Colon (tissue), 2 donors: ENCODE results near the gene COL26A1.
"Not testable (repeated sequence)": the region's sequence is repeated elsewhere in the genome, so short reads cannot be mapped to it uniquely, and the experiment has no call there.

ENCODE experiments used
- FAIRE-seq: peaks from 2 replicates; lab custom pipeline; 2012; peaks lifted over from hg19 to GRCh38; lab: Jason Lieb, UNC
- donor health status: control.
- donor health status: control.

Gene COL26A1

DNA sequence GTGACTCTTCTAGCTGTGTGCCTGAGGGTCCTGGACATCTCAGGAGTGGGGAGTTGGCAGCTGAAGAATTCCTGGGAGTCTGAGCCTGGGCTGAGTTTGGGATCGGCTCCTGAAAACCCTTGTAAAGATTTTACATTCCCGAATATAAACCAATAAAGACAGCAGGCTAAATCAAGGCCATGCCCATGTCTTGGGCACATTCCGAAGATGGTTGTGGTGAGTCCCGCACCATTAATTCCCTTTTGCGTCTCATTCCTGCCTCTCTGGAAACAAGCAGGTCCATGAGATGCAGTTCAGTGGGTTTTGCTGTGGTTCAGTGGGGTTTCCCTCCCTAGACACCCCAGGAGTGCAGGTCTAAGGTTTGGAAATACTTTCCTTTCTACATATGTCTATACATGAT is 90.9 kb downstream of the COL26A1 start:
- FAIRE-seq, result no peak

DNA sequence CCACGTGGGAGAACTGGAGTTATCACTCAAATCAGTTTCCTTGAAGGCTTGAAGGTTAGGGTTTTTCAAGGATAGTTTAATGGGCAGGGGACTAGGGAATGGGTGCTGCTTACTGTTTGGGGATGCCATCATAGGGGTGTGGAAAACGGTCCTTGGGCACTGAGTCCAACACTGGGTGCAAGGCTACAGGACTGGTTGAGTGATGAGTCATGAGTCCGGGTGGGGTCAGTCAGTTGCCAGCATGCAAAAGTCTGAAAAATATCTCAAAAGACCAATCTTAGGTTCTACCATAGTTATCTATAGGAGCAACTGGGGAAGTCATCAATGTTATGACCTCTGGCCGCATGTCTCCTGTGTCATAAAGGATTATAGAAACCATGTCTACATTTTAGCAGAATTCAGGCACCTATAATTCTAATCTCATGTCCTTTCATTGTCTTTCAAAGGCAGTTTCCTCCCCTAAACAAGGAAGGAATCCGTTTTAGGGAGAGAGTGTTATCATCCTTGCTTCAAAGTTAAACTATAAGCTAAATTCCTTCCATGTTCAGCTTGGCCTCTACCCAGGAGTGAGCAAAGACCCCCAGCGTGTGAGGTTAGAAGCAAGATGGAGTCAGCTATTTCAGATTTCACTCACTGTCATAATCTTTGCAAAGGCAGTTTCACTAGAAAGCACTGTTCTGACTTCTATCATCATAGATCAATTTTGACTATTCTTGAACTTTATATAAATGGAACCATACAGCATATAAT is 94.5 kb downstream of the COL26A1 start:
- FAIRE-seq, result no peak

DNA sequence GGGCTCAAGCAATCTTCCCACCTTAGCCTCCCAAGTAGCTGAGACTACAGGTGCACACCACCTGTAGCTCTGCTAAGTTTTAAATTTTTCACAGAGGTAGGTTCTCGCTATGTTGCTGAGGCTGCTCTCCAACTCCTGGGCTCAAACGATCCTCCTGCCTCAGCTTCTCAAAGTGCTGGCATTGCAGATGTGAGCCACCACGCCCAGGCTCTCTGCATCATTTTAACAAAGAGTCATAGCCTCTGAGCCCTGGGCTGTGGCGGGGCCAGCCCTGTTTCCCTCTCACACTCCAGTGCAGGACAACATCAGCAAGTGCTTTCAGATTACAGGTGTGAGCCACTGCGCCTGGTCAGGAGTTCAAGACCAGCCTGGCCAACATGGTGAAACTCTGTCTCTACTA is 102.5 kb downstream of the COL26A1 start:
- FAIRE-seq, result no peak

DNA sequence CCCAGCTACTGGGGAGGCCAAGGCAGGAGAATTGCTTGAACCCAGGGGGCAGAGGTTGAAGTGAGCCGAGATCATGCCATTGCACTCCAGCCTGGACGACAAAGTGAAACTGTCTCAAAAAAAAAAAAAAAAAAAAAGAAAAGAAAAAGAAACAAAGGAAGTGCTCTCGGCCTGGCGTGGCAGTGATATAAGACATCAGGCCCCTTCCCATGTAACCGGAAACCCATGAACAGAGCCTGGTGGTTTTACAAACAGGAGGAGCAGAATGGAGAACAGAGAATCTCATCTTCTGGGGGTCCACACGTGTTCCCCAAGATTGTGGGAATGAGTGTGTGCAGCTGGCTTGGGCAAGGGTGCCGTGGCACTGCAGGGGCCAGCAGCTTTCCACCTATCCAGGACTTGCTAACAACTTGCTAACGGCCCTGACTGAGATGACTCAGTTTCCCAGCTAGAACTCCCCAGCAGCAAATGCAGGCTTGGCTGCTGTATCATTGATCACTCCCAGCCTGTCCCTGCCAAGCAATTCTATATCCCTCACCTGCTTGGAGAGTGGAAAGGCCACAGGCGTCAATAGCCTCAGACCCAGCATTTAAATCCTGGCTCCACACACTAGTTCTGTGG is 103.0 kb downstream of the COL26A1 start:
- FAIRE-seq, result no peak

DNA sequence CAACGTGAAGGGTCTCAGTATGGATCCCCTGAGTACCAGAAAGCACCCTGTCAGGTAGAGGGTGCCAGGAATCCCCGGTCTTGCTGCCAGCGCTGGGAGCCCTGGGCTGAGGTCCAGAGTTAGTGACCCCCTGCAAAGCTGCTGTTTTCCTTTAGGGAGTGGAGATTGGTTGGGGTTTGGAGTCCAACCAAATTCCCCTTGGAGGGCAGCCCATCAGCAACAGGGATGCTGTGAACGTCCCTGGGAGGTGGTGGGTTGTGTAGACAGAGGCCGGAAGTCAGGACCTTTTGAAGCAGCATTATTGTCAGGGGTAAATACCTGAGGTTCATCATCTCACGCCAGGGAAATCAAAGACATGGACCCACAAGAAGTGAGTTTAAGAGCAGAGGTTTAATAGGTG is 104.2 kb downstream of the COL26A1 start:
- no peak for FAIRE-seq

DNA sequence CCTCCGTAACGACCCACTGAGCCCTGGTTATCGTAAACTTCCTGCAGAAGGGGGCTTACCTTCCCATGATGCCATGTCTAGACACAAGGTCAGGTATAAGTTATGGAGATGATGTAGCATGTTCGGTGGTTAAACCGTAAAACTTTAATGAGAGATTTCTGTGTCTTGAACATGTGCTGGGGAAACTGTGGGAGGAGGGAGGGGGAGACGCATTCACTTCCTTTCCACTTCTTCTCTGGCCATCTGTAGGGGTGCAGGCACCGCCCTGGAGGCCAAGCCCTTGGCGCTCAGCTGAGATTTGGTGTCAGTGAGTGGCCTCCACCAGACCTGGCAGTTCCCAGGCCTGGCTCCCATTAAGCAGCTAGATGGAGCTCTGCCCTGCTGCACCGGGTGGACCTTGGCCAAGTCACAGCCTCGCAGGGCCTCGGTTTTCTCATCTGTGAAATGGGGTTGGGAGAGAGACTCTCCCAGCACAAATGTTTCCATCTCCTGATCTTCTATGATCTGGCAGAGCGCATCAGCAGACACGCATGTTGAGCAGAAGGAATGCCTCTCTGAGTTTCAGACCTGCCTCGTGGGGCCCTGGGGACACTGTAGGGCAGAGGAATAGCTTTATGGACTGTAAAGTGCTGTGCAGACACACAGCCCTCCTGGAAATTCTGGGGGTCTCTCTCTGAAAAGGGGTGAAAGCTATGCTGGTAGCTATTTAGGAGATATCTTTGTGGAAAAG is 106.0 kb downstream of the COL26A1 start:
- FAIRE-seq, result no peak

DNA sequence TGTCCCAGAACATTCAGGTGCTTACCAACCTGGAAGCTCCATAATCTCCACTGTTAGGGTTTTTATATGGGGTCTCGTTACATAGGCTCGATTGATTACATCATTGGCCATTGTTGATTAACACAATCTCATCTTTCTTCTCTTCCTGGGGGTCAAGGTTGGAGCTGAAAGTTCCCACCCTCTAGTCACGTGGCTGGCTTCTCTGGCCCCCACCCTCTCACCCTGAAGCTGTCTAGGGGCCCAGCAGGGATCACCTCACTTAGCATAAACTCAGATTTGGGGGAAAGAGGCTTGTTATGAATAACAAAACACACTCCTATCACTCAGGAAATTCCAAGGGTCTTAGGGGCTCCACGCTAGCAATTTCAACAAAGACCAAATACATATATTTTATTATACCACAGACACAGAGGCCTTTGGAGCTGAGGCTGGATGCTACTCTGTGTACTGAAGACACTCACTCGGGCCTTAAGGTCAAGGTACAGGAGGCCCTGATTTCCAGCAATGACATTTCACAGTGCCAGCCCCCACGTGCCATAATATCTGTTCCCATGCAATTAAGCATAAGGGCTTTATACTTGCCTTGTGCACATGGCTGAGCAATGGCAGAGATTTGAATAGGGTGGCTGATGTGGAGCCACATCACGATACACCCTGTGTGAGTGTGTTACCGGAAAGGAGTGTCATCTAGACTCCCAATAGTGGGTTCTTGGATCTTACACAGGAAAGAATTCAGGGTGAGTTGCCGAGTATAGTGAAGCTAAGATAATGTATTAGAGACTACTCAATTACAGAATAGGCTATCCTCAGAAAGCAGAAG is 108.2 kb downstream of the COL26A1 start:
- no peak for FAIRE-seq

DNA sequence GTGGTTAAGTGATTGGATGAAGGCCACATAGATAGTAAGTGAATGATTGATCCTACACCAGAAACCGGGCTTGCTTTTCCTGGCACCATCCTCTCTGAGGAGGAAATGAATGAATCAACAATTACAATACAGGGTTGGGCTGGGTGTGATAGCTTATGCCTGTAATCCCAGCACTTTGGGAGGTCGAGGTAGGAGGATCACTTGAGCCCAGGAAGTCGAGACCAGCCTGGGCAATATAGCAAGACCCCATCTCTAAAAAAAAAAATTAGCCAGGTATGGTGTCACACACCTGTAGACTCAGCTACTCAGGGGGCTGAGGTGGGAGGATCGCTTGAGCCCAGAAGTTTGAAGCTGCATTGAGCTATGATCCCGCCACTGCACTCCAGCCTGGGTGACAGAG is 111.5 kb downstream of the COL26A1 start:
- no peak for FAIRE-seq

DNA sequence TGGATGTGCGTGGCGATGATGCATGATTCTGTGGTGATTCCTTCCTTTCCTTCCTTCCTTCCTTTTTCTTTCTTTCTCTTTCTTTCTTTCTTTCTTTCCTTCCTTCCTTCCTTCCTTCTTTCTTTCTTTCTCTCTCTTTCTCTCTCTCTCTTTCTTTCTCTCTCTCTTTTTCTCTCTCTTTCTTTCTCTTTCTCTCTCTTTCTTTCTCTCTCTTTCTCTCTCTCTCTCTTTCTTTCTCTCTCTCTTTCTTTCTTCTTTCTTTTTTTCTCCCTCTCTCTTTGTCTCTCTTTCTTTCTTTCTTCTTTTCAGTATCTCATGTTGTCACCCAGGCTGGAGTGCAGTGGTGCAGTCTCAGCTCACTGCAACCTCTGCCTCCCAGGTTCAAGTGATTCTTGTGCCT is 113.0 kb downstream of the COL26A1 start:
- not testable (repeated sequence) for FAIRE-seq

DNA sequence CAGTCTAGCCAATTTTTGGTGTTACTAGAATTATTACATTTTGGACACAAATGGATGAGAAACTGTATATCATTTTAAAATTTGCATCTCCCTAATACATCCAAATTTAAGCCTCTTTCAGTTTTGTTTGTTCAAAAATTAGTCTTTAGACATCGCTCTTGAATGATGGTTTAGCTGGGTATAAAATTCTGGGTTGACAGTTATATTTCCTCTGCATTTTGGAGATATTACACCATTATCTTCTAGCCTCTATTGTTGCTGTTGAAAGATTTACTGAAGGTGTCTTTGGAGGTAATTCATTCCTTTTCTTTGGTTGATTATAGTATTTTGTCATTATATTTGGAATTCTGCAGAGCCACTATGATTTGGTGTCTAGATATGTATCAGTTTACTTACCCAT is 116.5 kb downstream of the COL26A1 start:
- no peak for FAIRE-seq

DNA sequence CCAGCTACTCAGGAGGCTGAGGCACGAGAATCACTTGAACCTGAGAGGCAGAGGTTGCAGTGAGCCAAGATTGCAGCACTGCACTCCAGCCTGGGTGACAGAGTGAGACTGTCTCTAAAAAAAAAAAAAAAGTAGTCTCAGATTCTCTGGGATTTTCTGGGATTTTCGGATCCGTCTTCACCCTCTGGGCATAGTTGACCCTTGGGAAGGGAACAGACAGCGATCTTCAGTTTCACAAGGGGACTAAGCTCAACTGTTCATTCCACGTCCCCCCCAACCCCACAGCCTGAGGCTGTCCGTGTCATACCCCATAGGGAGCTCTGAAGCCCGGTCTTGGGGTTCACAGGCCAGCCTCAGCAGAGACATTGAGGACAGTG is 123.4 kb downstream of the COL26A1 start:
- FAIRE-seq, result not testable (repeated sequence)

DNA sequence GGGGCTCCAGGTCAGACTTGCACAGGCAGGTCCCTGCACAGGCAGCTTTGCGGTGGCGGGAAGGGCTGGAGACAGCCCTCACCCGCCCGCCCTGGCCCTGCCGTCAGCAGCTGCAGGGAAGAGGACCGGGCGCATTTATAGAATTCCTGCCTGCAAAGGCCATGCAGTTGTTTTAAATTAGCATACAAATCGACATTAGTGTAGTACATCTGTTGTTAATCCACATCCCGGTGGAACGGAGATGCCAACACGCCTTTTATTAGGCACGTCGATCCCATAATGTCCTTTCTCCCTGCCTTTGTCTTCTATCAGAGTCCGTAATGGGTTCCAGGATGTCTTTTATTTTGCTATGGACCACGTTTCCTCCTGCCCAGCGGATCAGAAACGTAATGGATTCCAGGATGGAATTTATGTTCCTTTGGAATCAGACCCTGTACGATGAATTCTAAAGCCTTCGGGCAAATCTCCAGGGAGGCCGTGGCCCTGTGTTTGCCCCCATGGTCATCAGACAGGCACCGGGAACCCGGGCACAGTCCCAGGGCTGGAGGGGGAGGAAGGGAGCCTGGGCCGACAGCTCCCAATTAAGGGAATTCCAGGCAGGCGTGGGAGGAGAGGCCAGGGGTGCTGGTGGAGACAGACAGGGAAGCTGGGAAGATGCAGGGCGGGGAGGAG is 123.9 kb downstream of the COL26A1 start:
- no peak for FAIRE-seq

DNA sequence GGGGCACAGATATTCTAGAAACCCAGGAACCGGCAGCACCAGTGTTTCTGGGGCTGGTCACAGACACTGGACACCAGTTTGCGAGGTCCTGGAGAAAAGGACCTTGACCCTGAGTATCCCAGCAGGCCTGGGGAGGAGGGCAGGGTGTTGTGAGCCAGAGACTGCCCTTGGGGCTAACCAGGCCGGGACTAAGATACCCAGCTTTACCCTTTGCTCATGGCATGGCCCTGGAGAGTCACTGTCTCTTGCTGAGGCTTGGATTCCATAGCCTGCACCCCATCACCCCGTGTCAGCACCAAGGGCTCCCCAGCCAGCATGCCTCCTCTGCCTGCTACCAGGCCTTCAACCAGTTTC is 124.4 kb downstream of the COL26A1 start:
- FAIRE-seq, result no peak

DNA sequence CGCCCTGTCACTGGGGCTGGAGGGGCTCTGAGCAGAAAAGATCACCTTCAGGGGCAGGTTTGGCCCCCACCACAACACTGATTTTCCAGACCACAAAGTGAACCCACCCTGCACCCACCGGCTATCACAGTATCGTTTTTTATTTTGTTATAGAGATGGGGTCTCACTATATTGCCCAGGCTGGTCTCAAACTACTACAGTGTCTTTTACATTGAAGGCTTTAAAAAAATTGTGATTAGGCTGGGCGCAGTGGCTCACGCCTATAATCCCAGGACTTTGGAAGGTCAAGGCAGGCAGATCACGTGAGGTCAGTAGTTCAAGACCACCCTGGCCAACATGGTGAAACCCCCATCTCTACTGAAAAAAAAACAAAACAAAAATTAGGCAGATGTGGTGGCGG is 125.1 kb downstream of the COL26A1 start:
- no peak for FAIRE-seq

DNA sequence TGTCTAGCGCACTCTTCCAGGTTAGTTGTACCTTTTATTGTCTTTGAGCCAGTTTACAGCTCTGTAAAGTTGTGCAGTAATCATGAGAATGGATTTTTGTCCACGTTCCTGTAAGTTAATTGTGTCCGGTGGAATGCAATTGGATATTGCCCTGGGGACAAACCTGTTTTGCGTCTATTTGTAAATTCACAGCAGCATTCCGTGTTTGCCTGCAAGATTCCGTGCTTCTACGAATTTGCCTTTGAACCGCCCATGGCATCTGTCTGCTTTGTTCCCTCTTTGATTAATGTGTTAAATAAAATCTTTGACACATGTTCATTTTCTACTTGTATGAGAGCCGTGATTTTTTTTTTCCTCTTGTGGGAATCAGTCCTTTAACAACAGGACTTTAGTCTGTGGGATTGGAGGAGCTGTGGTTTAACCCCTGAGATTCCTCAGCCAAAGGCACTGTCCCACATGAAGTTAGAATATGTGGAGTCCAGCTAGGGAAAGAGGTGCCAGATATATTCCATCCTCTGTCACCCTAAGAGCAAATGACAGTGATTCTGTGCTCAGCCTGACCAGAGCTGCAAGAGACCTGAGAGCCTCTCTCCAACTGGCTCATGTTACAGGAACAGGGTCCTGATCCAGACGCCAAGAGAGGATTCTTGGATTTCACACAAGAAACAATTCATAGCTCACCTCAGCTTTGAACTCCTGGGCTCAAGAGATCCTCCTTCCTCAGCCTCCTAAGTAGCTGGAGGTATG is 126.3 kb downstream of the COL26A1 start:
- FAIRE-seq, result no peak

DNA sequence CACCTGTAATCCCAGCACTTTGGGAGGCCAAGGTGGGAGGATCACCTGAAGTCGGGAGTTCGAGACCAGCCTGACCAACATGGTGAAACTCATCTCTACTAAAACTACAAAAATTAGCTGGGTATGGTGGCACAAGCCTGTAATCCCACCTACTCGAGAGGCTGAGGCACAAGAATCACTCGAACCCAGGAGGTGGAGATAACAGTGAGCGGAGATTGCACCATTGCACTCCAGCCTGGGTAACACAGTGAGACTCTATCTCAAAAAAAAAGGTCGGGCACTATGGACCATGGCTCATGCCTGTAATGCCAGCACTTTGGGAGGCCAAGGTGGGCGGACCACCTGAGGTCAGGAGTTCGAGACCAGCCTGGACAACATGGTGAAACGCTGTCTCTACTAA is 127.8 kb downstream of the COL26A1 start:
- not testable (repeated sequence) for FAIRE-seq

DNA sequence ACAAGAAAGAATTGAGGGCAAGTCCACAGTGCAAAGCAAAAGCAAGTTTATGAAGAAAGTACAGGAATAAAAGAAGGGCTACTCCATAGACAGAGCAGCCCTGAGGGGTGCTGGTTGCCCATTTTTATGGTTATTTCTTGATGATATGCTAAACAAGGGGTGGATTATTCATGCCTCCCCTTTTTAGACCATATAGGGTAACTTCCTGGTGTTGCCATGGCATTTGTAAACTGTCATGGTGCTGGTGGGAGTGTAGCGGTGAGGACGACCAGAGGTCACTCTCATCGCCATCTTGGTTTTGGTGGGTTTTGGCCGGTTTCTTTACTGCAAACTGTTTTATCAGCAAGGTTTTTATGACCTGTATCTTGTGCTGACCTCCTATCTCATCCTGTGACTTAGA is 128.8 kb downstream of the COL26A1 start:
- not testable (repeated sequence) for FAIRE-seq

DNA sequence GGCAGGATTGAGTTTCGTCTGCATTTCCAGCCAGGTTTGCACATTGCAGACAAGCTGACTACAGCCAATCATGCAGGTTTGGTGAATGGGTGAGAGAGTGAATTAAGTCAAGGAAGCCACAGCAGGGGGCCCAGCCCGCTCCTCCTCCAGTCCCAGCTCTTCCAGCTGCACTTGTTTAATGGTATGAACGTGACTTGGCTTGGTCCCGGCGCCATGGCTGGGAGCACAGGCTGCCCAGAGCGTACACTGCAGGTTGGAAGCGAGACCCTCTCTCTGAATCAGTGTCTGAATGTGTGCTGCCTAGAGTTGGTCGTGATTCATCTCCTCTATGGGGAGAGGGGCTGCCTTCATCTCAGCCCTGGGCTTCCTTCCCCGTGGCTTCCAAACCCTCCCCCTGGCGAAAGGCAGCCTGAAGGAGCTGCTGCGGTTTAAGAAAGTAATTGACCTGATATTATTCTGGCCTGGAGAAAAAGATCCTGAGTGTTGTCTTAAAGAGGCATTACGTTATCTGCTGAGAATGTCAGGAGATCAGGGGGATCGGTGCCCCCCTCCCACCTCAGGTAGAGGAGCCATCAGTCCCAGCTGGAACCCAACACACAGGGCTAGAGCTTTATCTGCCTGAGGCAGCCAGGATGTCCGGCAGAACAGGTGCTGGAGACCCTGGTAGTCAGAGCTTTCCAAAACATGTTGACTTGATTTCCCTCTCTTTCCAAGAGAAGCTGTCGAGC is 132.1 kb downstream of the COL26A1 start:
- FAIRE-seq, result no peak

DNA sequence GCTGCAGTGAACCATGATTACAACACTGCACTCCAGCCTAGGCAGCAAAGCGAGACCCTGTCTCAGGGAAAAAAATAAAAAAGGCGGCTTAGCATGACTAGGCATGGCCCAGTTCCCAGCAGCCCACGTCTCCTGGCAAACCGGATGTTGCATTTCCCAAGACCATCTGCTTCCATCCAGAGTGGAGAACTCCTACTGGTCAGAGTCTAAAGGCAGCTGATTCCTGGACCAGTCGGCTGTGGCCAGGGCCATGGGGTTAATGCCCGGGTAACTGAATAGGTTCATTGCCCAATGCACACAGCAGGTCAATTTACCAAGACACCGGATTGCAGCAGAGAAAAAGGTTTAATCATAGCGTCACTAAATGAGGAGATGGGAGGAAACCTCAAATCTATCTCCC is 133.3 kb downstream of the COL26A1 start:
- FAIRE-seq, result no peak

DNA sequence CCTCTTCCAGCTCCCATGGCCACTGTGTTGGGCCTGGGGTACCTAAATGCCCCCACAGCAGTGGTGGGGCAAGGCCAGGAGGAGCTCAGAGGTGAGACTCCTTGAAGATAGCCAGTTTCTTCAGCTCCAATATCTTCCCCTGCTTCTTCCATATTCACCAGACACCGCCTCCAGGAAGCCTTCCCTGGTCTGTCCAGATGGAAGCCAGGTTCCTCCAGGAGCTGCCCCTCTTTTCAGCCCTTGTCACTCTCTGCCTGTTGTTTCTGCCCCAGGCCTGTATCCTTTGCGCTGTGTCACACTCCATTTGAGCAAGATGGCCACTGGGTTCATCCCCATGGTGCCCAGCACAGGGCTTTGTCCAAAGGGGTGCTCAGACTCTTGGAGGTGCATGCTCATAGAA is 138.7 kb downstream of the COL26A1 start:
- no peak for FAIRE-seq
